A549 (cell line): ENCODE data around the gene CDH5. TPM values are rescaled to one million over a fixed set of nuclear protein-coding genes. Genes with fewer than 3 reads are reported as not detected.

Experiments
- ATAC-seq, 2 experiments: fragments of 200-7000 bp in 1 of 2; fragments of >200 bp in 1 of 2; cut with Nextera tagmentation in 1 of 2; cut with Tn5 transposase in 1 of 2; 3 replicates each; pipeline versions ENCODE4 v1.8.0 to v1.9.1; 2018 to 2020; ENCODE audit warnings: mild to moderate bottlenecking in 1 of 2, moderate library complexity in 1 of 2
- CTCF ChIA-PET: fragments of 300-600 bp; sonication (Branson Sonifier 250); formaldehyde crosslinking; extraction: SDS; loops from one replicate; lab custom pipeline; 2021; ENCODE audit warnings: antibody characterized with exemption, inconsistent platforms; lab: Yijun Ruan, JAX
- POLR2A ChIA-PET: fragments of 350-600 bp; formaldehyde crosslinking; extraction: SDS; loops from one replicate; lab custom pipeline; 2021; ENCODE audit warnings: antibody characterized with exemption, inconsistent platforms; lab: Yijun Ruan, JAX
- DNase-seq, 2 experiments: peaks; one replicate each; pipeline versions ENCODE4 v3.0.0 to v3.0.0-alpha.2; 2011 to 2016; ENCODE audit warnings: low read depth in 1 of 2, low spot score in 1 of 2
- FAIRE-seq: peaks from 2 replicates; lab custom pipeline; 2011; peaks lifted over from hg19 to GRCh38; lab: Jason Lieb, UNC
- H3K27ac ChIP-seq, 2 experiments: fragments of >200 bp; sonication (Bioruptor Twin); formaldehyde crosslinking; 3 replicates each; pipeline ENCODE4 v1.5.1; 2016 to 2017
- H3K4me1 ChIP-seq: fragments of >200 bp; sonication (Bioruptor Twin); formaldehyde crosslinking; 3 replicates; pipeline ENCODE4 v1.6.1; 2016
- H3K4me2 ChIP-seq: fragments of >200 bp; sonication (Bioruptor Twin); formaldehyde crosslinking; 3 replicates; pipeline ENCODE4 v1.6.1; 2016
- H3K4me3 ChIP-seq: fragments of >200 bp; sonication (Bioruptor Twin); formaldehyde crosslinking; 3 replicates; pipeline ENCODE4 v1.5.1; 2016
- H3K9me3 ChIP-seq: fragments of >200 bp; sonication (Bioruptor Twin); formaldehyde crosslinking; 3 replicates; pipeline ENCODE4 v1.6.1; 2016
- CBX2 ChIP-seq: fragments of 200-600 bp; sonication (generic); IDR thresholded peaks from 2 replicates; pipeline ENCODE4 v1.6.1; 2016; ENCODE audit warnings: low read depth, mild to moderate bottlenecking, borderline replicate concordance
- CBX8 ChIP-seq: fragments of 200-600 bp; sonication (generic); IDR thresholded peaks from 2 replicates; pipeline ENCODE4 v1.6.1; 2016
- CEBPB ChIP-seq, 2 experiments: fragments of >200 bp in 1 of 2; sonication (Bioruptor Twin) in 1 of 2; formaldehyde crosslinking in 1 of 2; IDR thresholded peaks; 2 replicates each; pipeline ENCODE4 v1.6.1; 2012 to 2016
- EHF ChIP-seq: fragments of 250-450 bp; sonication (Bioruptor Pico); IDR thresholded peaks from 2 replicates; pipeline ENCODE4 v1.5.0; 2020; ENCODE audit warnings: mild to moderate bottlenecking
- EHMT2 ChIP-seq: fragments of 200-600 bp; sonication (generic); IDR thresholded peaks from 2 replicates; pipeline ENCODE4 v1.6.1; 2016; ENCODE audit warnings: antibody characterized with exemption, low read depth, mild to moderate bottlenecking, moderate library complexity
- FOSL2 ChIP-seq, 2 experiments: fragments of 450-650 bp in 1 of 2; fragments of >200 bp in 1 of 2; sonication (Bioruptor Twin) in 1 of 2; formaldehyde crosslinking; IDR thresholded peaks; 2 replicates each; pipeline versions ENCODE4 v1.5.0 to v1.6.1; 2016 to 2020; ENCODE audit warnings: mild to moderate bottlenecking in 1 of 2, moderate library complexity in 1 of 2
- FOXS1 ChIP-seq: fragments of 250-450 bp; sonication (Bioruptor Pico); IDR thresholded peaks from 2 replicates; pipeline ENCODE4 v1.5.0; 2020; ENCODE audit warnings: mild to moderate bottlenecking, moderate library complexity
- GATA3 ChIP-seq: IDR thresholded peaks from 2 replicates; pipeline ENCODE4 v1.6.1; 2012; ENCODE audit warnings: borderline replicate concordance
- HOXA7 ChIP-seq: fragments of 250-450 bp; sonication (Bioruptor Pico); IDR thresholded peaks from 2 replicates; pipeline ENCODE4 v1.5.0; 2020; ENCODE audit warnings: mild to moderate bottlenecking, moderate library complexity
- JUN ChIP-seq, 2 experiments: fragments of >200 bp; sonication (Bioruptor Twin); formaldehyde crosslinking; IDR thresholded peaks; 2 replicates in 1 of 2; 3 replicates in 1 of 2; pipeline ENCODE4 v1.6.1; 2016 to 2017
- NPAS2 ChIP-seq: fragments of 250-450 bp; sonication (Bioruptor Pico); IDR thresholded peaks from 2 replicates; pipeline ENCODE4 v1.8.0; 2022; ENCODE audit warnings: mild to moderate bottlenecking, moderate library complexity, borderline replicate concordance
- POLR2A ChIP-seq: IDR thresholded peaks from 2 replicates; pipeline ENCODE4 v1.6.1; 2012; ENCODE audit warnings: mild to moderate bottlenecking, low read length
- RAD21 ChIP-seq, 2 experiments: fragments of >200 bp in 1 of 2; sonication (Bioruptor Twin) in 1 of 2; formaldehyde crosslinking in 1 of 2; IDR thresholded peaks in 1 of 2; conservative IDR thresholded peaks in 1 of 2; 2 replicates in 1 of 2; 3 replicates in 1 of 2; pipeline ENCODE4 v1.6.1; 2012 to 2018; ENCODE audit warnings: inconsistent platforms in 1 of 2
- RARB ChIP-seq: fragments of 250-450 bp; sonication (Bioruptor Pico); IDR thresholded peaks from 2 replicates; pipeline ENCODE4 v1.8.0; 2021; ENCODE audit warnings: mild to moderate bottlenecking, moderate library complexity
- SREBF2 ChIP-seq: fragments of 450-650 bp; IDR thresholded peaks from 2 replicates; pipeline ENCODE4 v1.6.1; 2014; ENCODE audit warnings: mild to moderate bottlenecking, moderate library complexity
- ZNF302 ChIP-seq: fragments of 250-450 bp; sonication (Bioruptor Pico); IDR thresholded peaks from 2 replicates; pipeline ENCODE4 v1.9.0; 2021; ENCODE audit warnings: inconsistent platforms, mild to moderate bottlenecking, moderate library complexity
- WGBS: methylation state at CpG from one replicate; pipeline ENCODE4 v1.1.6; 2017; ENCODE audit errors: missing lambda C conversion rate; 5-methylcytosine and 5-hydroxymethylcytosine counted together
- polyA plus RNA-seq, 4 experiments: library from polyadenylated mRNA; depleted of rRNA in 3 of 4; stranded (reverse); fragments of >200 nt; fragmentation: RNase III in 1 of 4; extraction: RNeasy Plus Mini Kit Qiagen cat#74134 plus additional on column Dnase treatment in 1 of 4; gene quantifications; 2 replicates in 3 of 4; 3 replicates in 1 of 4; pipeline ENCODE4 v1.2.3, GENCODE V29; 2011 to 2017
- TF ChIP-seq, protein P1 (sequence below): fragments of 450-650 bp; IDR thresholded peaks from 2 replicates; pipeline ENCODE4 v1.6.1; 2014; ENCODE audit warnings: antibody characterized with exemption
- TF ChIP-seq, protein P2 (sequence below): fragments of 250-450 bp; sonication (Bioruptor Pico); IDR thresholded peaks from 2 replicates; pipeline ENCODE4 v1.5.0; 2020; ENCODE audit warnings: low read depth, mild to moderate bottlenecking, moderate library complexity
- TF ChIP-seq, protein P3 (sequence below): fragments of 200-600 bp; sonication (generic); IDR thresholded peaks from 2 replicates; pipeline ENCODE4 v1.6.1; 2016; ENCODE audit warnings: antibody characterized with exemption, mild to moderate bottlenecking, moderate library complexity
- TF ChIP-seq, protein P4 (sequence below): IDR thresholded peaks from 2 replicates; pipeline ENCODE4 v1.6.1; 2012; ENCODE audit warnings: low read depth, borderline replicate concordance
- TF ChIP-seq, protein P5 (sequence below): fragments of >200 bp; sonication (Bioruptor Twin); formaldehyde crosslinking; IDR thresholded peaks from 3 replicates; pipeline ENCODE4 v1.5.1; 2016

CDH5 gene
- polyA plus RNA-seq, 2 of the 4 experiments (the other 2 are of a cell fraction) = 0.01 TPM; not detected in 1

DNA sequence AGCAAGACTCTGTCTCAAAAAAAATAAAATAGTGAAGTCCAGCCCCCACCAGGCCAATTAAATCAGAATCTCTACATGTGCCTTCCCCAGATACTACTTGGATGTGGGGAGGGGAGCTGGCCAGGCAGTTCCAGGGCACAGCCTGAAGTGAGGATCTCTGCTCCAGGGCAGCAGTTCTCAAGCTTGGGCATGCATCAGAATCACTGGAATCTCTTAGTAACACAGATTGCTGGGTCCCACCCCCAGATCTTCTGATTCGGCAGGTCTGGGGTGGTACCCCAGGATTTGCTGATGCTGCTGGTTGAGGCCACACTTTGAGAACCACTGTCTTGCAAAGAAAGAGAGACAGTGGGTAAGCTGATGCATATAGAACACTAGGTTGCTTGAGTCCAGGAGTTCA is 8.3 kb upstream of the CDH5 start:
- Histone ChIP-seq H3K27ac (no peak overlapping the region), H3K4me1 (peaks cover 12% of the 10 kb centered on the region; the same call in 2 of the 3 replicates), H3K9me3 (no peaks in the 10 kb centered on the region), H3K4me2 (no peak overlapping the region), H3K4me3 (no peak overlapping the region)
- ChIA-PET POLR2A (no interaction called here), CTCF (interaction anchor here (0.5 to 9.1 kb wide), 32 partner anchors 10 to 246 kb away, joined by 3 to 150 read pairs (median 6); partner anchors contain the start of genes CDH5 and CMTM3)
- DNase-seq (no peak), ATAC-seq (no peak), FAIRE-seq (no peak)
- TF ChIP-seq CBX8 (no peak), EHF (CRISPR knock-in tag) (no peak), CEBPB (IDR thresholded peaks at IDR 0.05) (no peak), GATA3 (no peak)
- TF ChIP-seq, protein P1, sequence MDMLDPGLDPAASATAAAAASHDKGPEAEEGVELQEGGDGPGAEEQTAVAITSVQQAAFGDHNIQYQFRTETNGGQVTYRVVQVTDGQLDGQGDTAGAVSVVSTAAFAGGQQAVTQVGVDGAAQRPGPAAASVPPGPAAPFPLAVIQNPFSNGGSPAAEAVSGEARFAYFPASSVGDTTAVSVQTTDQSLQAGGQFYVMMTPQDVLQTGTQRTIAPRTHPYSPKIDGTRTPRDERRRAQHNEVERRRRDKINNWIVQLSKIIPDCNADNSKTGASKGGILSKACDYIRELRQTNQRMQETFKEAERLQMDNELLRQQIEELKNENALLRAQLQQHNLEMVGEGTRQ = no peak
- WGBS = 88% methylated on average over 1 of the region's 1 CpG

DNA sequence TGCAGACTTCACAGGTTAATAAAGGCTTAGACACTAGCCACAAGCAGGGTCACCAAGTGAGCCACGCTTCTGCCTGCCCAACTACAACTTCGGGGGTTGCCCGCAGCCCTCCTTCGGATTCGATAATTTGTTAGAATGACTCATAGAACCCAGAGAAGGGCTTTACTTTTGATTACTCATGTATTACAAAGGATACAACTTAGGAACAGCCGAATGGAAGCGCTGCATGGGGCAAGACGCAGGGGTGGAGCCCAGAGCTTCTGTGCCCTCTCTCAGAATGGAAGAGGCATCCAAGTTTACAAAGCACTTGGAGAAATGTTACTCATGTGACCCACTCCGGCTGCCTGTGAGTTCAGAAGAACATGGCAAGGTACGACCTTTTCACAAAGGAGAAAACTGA is 7.5 kb upstream of the CDH5 start:
- 18% methylated on average over 10 of the region's 10 CpGs for WGBS
- Histone ChIP-seq H3K4me3 (no peak overlapping the region), H3K4me2 (peak overlapping the region; percentile 37), H3K9me3 (no peaks in the 10 kb centered on the region), H3K4me1 (peaks cover 12% of the 10 kb centered on the region; the same call in 2 of the 3 replicates), H3K27ac (peak overlapping the region; percentile 36 to 70; a peak in 4 of 6 replicates)
- ATAC-seq (peak; percentile 32 to 38; a peak in 3 of 6 replicates), DNase-seq (peak; percentile 29 to 49), FAIRE-seq (no peak)
- ChIA-PET CTCF (interaction anchor here (0.5 to 9.1 kb wide), 12 partner anchors 9 to 526 kb away, joined by 3 to 150 read pairs (median 12); partner anchors contain the start of gene CDH5), POLR2A (no interaction called here)
- TF ChIP-seq RAD21 (conservative IDR thresholded peaks at IDR 0.05 in 1 of 2, IDR thresholded peaks at IDR 0.05 in 1 of 2) (no peak), NPAS2 (CRISPR knock-in tag) (no peak), GATA3 (no peak), FOSL2 (IDR thresholded peaks at IDR 0.05) (no peak), FOSL2 (CRISPR knock-in tag; IDR thresholded peaks at IDR 0.05) (peak; percentile 60), FOXS1 (CRISPR knock-in tag) (no peak)

DNA sequence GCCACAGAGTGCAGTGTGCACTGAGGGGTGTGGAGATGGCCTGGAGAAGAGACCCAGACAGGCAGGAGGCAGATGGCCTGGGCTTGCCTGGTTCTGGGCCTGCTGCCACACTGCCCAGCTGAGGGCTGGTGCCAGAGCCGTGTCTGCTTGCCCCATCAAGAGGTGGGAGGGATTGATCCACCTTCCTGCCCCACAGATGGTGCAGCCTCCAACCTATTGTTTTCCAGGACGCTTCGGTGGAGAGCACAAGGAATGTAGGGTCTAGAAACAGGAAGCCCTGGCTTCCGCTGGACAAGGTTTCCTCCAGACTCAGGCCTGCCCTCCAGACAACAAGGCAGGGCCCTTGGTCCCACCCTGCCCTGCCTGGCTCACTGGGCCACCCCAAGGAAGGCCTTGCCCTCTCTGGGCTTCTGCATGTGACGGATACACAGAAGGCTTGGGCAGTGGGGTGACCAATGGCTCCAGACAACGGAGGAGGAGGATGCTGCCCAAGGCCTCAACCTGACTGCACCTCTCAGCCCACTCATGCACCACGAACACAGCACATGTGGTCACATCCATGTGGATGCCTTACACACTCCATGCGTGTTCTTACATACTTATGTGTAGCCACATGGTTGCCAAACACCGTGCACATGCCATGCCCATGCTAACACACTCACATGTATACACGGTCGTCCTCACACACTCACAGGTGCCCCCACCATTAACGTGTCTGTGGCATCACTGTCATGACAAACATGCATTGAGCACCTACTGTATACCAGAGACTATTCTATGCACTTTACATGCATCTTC is 6.5 kb upstream of the CDH5 start:
- ChIA-PET POLR2A (no interaction called here), CTCF (interaction anchor here (0.5 to 9.1 kb wide), 6 partner anchors 8 to 527 kb away, joined by 4 to 150 read pairs (median 9); partner anchors contain the start of gene CDH5)
- no peak for FAIRE-seq
- Histone ChIP-seq H3K4me1 (peaks cover 22% of the 10 kb centered on the region), H3K9me3 (no peaks in the 10 kb centered on the region), H3K4me3 (no peak overlapping the region), H3K27ac (peak overlapping the region in 1 of 2 experiments; percentile 70; a peak in 4 of 6 replicates), H3K4me2 (no peak overlapping the region; the same call in 2 of the 3 replicates)
- DNase-seq = no peak
- TF ChIP-seq NPAS2 (CRISPR knock-in tag) (no peak), CBX2 (no peak), POLR2A (no peak), SREBF2 (no peak), EHMT2 (no peak), GATA3 (no peak), JUN (IDR thresholded peaks at IDR 0.05) (no peak), HOXA7 (CRISPR knock-in tag) (no peak), FOXS1 (CRISPR knock-in tag) (no peak), ZNF302 (CRISPR knock-in tag) (no peak), FOSL2 (IDR thresholded peaks at IDR 0.05) (no peak), FOSL2 (CRISPR knock-in tag; IDR thresholded peaks at IDR 0.05) (no peak), RARB (no peak)
- TF ChIP-seq, protein P2, sequence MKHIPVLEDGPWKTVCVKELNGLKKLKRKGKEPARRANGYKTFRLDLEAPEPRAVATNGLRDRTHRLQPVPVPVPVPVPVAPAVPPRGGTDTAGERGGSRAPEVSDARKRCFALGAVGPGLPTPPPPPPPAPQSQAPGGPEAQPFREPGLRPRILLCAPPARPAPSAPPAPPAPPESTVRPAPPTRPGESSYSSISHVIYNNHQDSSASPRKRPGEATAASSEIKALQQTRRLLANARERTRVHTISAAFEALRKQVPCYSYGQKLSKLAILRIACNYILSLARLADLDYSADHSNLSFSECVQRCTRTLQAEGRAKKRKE (CRISPR knock-in tag) = no peak
- TF ChIP-seq, protein P3, sequence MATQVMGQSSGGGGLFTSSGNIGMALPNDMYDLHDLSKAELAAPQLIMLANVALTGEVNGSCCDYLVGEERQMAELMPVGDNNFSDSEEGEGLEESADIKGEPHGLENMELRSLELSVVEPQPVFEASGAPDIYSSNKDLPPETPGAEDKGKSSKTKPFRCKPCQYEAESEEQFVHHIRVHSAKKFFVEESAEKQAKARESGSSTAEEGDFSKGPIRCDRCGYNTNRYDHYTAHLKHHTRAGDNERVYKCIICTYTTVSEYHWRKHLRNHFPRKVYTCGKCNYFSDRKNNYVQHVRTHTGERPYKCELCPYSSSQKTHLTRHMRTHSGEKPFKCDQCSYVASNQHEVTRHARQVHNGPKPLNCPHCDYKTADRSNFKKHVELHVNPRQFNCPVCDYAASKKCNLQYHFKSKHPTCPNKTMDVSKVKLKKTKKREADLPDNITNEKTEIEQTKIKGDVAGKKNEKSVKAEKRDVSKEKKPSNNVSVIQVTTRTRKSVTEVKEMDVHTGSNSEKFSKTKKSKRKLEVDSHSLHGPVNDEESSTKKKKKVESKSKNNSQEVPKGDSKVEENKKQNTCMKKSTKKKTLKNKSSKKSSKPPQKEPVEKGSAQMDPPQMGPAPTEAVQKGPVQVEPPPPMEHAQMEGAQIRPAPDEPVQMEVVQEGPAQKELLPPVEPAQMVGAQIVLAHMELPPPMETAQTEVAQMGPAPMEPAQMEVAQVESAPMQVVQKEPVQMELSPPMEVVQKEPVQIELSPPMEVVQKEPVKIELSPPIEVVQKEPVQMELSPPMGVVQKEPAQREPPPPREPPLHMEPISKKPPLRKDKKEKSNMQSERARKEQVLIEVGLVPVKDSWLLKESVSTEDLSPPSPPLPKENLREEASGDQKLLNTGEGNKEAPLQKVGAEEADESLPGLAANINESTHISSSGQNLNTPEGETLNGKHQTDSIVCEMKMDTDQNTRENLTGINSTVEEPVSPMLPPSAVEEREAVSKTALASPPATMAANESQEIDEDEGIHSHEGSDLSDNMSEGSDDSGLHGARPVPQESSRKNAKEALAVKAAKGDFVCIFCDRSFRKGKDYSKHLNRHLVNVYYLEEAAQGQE = no peak
- TF ChIP-seq, protein P4, sequence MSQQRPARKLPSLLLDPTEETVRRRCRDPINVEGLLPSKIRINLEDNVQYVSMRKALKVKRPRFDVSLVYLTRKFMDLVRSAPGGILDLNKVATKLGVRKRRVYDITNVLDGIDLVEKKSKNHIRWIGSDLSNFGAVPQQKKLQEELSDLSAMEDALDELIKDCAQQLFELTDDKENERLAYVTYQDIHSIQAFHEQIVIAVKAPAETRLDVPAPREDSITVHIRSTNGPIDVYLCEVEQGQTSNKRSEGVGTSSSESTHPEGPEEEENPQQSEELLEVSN = no peak
- TF ChIP-seq, protein P5, sequence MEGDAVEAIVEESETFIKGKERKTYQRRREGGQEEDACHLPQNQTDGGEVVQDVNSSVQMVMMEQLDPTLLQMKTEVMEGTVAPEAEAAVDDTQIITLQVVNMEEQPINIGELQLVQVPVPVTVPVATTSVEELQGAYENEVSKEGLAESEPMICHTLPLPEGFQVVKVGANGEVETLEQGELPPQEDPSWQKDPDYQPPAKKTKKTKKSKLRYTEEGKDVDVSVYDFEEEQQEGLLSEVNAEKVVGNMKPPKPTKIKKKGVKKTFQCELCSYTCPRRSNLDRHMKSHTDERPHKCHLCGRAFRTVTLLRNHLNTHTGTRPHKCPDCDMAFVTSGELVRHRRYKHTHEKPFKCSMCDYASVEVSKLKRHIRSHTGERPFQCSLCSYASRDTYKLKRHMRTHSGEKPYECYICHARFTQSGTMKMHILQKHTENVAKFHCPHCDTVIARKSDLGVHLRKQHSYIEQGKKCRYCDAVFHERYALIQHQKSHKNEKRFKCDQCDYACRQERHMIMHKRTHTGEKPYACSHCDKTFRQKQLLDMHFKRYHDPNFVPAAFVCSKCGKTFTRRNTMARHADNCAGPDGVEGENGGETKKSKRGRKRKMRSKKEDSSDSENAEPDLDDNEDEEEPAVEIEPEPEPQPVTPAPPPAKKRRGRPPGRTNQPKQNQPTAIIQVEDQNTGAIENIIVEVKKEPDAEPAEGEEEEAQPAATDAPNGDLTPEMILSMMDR = no peak
- peak in 1 of 2 experiments; percentile 3; a peak in 2 of 6 replicates for ATAC-seq
- WGBS = 75% methylated on average over 11 of the region's 12 CpGs
